K562 (cell line): ENCODE measurements around the gene USF2.

Experiments
- CEBPG ChIP-seq, 3 experiments: fragments of 200-800 bp in 1 of 3; sonication (Bioruptor generic) in 1 of 3; sonication (generic) in 1 of 3; formaldehyde crosslinking in 1 of 3; IDR thresholded peaks in 2 of 3; conservative IDR thresholded peaks in 1 of 3; 2 replicates each; pipeline versions ENCODE4 v1.6.1 to v1.8.0; 2016 to 2022; ENCODE audit warnings: missing compliant biosample characterization in 2 of 3, missing genetic modification characterization in 2 of 3, mild to moderate bottlenecking in 1 of 3, missing genetic modification reagents in 1 of 3
- CREM ChIP-seq: IDR thresholded peaks from 2 replicates; pipeline ENCODE4 v1.6.1; 2014; ENCODE audit warnings: antibody characterized with exemption, low read depth
- CTCF ChIP-seq, 3 experiments: IDR thresholded peaks in 2 of 3; conservative IDR thresholded peaks in 1 of 3; 2 replicates each; pipeline ENCODE4 v1.5.1; 2011 to 2012; ENCODE audit warnings: low read length in 3 of 3, mild to moderate bottlenecking in 3 of 3, control low read depth in 2 of 3, improper control_type of control experiment in 1 of 3, inconsistent platforms in 1 of 3, low read depth in 1 of 3, mixed read lengths in 1 of 3, moderate library complexity in 1 of 3; ENCODE audit not compliant: insufficient read depth in 2 of 3
- ELF2 ChIP-seq: fragments of 250-450 bp; sonication (Bioruptor Pico); IDR thresholded peaks from 2 replicates; pipeline ENCODE4 v1.5.0; 2021; ENCODE audit warnings: mild to moderate bottlenecking
- FOS ChIP-seq: IDR thresholded peaks from 3 replicates; pipeline ENCODE4 v1.6.1; 2011; ENCODE audit not compliant: insufficient read length; ENCODE audit errors: extremely low read depth
- FOXM1 ChIP-seq, 2 experiments: fragments of 450-650 bp in 1 of 2; sonication (generic) in 1 of 2; formaldehyde crosslinking in 1 of 2; IDR thresholded peaks; 2 replicates each; pipeline versions ENCODE4 v1.6.1 to v1.9.0; 2017 to 2022; ENCODE audit warnings: low read depth in 2 of 2, mild to moderate bottlenecking in 2 of 2, missing genetic modification reagents in 1 of 2, moderate library complexity in 1 of 2
- GATAD2A ChIP-seq: fragments of 450-650 bp; IDR thresholded peaks from 2 replicates; pipeline ENCODE4 v1.6.1; 2017
- OTX1 ChIP-seq: fragments of 450-650 bp; formaldehyde crosslinking; IDR thresholded peaks from 2 replicates; pipeline ENCODE4 v1.4.0; 2022; ENCODE audit warnings: mild to moderate bottlenecking
- PREB ChIP-seq: sonication (generic); formaldehyde crosslinking; IDR thresholded peaks from 2 replicates; pipeline ENCODE4 v1.8.1; 2023; ENCODE audit warnings: mild to moderate bottlenecking, missing genetic modification reagents
- TF ChIP-seq, protein P1 (sequence below): sonication (generic); formaldehyde crosslinking; IDR thresholded peaks from 2 replicates; pipeline ENCODE4 v1.8.0; 2022; ENCODE audit warnings: missing genetic modification reagents, mild to moderate bottlenecking, borderline replicate concordance
- TF ChIP-seq, protein P2 (sequence below): fragments of 450-650 bp; formaldehyde crosslinking; IDR thresholded peaks from 2 replicates; pipeline ENCODE4 v1.4.0; 2020; ENCODE audit warnings: mild to moderate bottlenecking, moderate library complexity

GRCh38 chr19:35301961-35302360 lies 33.2 kb downstream of the USF2 start:
- TF ChIP-seq, protein P1, sequence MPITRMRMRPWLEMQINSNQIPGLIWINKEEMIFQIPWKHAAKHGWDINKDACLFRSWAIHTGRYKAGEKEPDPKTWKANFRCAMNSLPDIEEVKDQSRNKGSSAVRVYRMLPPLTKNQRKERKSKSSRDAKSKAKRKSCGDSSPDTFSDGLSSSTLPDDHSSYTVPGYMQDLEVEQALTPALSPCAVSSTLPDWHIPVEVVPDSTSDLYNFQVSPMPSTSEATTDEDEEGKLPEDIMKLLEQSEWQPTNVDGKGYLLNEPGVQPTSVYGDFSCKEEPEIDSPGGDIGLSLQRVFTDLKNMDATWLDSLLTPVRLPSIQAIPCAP, result no peak
- no peak for TF ChIP-seq CREM
- TF ChIP-seq, protein P2, sequence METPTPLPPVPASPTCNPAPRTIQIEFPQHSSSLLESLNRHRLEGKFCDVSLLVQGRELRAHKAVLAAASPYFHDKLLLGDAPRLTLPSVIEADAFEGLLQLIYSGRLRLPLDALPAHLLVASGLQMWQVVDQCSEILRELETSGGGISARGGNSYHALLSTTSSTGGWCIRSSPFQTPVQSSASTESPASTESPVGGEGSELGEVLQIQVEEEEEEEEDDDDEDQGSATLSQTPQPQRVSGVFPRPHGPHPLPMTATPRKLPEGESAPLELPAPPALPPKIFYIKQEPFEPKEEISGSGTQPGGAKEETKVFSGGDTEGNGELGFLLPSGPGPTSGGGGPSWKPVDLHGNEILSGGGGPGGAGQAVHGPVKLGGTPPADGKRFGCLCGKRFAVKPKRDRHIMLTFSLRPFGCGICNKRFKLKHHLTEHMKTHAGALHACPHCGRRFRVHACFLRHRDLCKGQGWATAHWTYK (CRISPR knock-in tag), result no peak
- TF ChIP-seq FOS, result no peak
- TF ChIP-seq GATAD2A, result no peak
- TF ChIP-seq CTCF (IDR thresholded peaks at IDR 0.05 in 2 of 3, conservative IDR thresholded peaks at IDR 0.05 in 1 of 3; ENCODE audit: insufficient read depth in 2 of 3, low read depth in 1 of 3, low read length in 3 of 3), result no peak
- no peak for TF ChIP-seq OTX1 (CRISPR knock-in tag)
- TF ChIP-seq PREB (CRISPR knock-in tag), result no peak
- TF ChIP-seq CEBPG (CRISPR knock-in tag; IDR thresholded peaks at IDR 0.05), result no peak
- TF ChIP-seq CEBPG (tag; conservative IDR thresholded peaks at IDR 0.05 in 1 of 2, IDR thresholded peaks at IDR 0.05 in 1 of 2), result no peak
- TF ChIP-seq FOXM1 (IDR thresholded peaks at IDR 0.05; ENCODE audit: low read depth), result no peak
- no peak for TF ChIP-seq FOXM1 (CRISPR knock-in tag; IDR thresholded peaks at IDR 0.05; ENCODE audit: low read depth)
- TF ChIP-seq ELF2, result no peak
